Upper lobe of left lung (tissue), 4 donors: ENCODE measurements around the gene BPIFB2.

Source experiments
- POLR2A ChIP-seq, 4 donors: fragments of 450-650 bp; IDR thresholded peaks; one replicate each; pipeline ENCODE4 v1.5.1; 2016 to 2017; ENCODE audit warnings: antibody characterized with exemption in 4 of 4, mild to moderate bottlenecking in 2 of 4
- POLR2AphosphoS5 ChIP-seq, 2 donors: sonication (generic); formaldehyde crosslinking; IDR thresholded peaks; one replicate each; pipeline ENCODE4 v1.5.1; 2017; ENCODE audit warnings: antibody characterized with exemption in 2 of 2
- TF ChIP-seq, protein P1 (sequence below), 6 experiments: fragments of 450-650 bp in 4 of 6; fragments of 200-600 bp in 2 of 6; sonication (generic) in 2 of 6; IDR thresholded peaks; one replicate each; pipeline ENCODE4 v1.5.1; 2016 to 2019; ENCODE audit warnings: antibody characterized with exemption in 6 of 6

- no peak for TF ChIP-seq POLR2A (IDR thresholded peaks at IDR 0.05)
- TF ChIP-seq, protein P1, sequence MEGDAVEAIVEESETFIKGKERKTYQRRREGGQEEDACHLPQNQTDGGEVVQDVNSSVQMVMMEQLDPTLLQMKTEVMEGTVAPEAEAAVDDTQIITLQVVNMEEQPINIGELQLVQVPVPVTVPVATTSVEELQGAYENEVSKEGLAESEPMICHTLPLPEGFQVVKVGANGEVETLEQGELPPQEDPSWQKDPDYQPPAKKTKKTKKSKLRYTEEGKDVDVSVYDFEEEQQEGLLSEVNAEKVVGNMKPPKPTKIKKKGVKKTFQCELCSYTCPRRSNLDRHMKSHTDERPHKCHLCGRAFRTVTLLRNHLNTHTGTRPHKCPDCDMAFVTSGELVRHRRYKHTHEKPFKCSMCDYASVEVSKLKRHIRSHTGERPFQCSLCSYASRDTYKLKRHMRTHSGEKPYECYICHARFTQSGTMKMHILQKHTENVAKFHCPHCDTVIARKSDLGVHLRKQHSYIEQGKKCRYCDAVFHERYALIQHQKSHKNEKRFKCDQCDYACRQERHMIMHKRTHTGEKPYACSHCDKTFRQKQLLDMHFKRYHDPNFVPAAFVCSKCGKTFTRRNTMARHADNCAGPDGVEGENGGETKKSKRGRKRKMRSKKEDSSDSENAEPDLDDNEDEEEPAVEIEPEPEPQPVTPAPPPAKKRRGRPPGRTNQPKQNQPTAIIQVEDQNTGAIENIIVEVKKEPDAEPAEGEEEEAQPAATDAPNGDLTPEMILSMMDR (IDR thresholded peaks at IDR 0.05): no peak
- TF ChIP-seq POLR2AphosphoS5 (IDR thresholded peaks at IDR 0.05): no peak
Observed at GRCh38 chr20:32993496-32994050, 13.9 kb upstream of the BPIFB2 start.
